ENCODE data around the gene FRMD4A.

Gene FRMD4A

GRCh38 chr10:13604357-13605040 is 726.2 kb downstream of the FRMD4A start:
- no peak for DNase-seq (ENCODE audit: low read depth)

GRCh38 chr10:13597909-13598308 is 732.8 kb downstream of the FRMD4A start:
- DNase-seq (ENCODE audit: low read depth) = no peak

- DNase-seq (ENCODE audit: low read depth) = no peak
These were observed 736.1 kb downstream of the FRMD4A start for GRCh38 chr10:13594641-13595040.

Measured in HS-5 (cell line).